HG02571 (cell line): ENCODE measurements around the gene KCTD5.
"Not testable (repeated sequence)": the region's sequence is repeated elsewhere in the genome, so short reads cannot be mapped to it uniquely, and the experiment has no call there.

Source experiments
- ATAC-seq: cut with Tn5 transposase; IDR thresholded peaks from one replicate; pipeline ENCODE4 v1.9.1; 2021; ENCODE audit warnings: mild to moderate bottlenecking, moderate library complexity; ENCODE audit not compliant: unreplicated experiment

Gene KCTD5

GRCh38 chr16:2682209-2683021 is at the start of gene KCTD5:
KCTD5 (plus strand) TSS chr16:2682523; CDS start chr16:2682549, 26 bp downstream.
- peak; percentile 68 for ATAC-seq

DNA sequence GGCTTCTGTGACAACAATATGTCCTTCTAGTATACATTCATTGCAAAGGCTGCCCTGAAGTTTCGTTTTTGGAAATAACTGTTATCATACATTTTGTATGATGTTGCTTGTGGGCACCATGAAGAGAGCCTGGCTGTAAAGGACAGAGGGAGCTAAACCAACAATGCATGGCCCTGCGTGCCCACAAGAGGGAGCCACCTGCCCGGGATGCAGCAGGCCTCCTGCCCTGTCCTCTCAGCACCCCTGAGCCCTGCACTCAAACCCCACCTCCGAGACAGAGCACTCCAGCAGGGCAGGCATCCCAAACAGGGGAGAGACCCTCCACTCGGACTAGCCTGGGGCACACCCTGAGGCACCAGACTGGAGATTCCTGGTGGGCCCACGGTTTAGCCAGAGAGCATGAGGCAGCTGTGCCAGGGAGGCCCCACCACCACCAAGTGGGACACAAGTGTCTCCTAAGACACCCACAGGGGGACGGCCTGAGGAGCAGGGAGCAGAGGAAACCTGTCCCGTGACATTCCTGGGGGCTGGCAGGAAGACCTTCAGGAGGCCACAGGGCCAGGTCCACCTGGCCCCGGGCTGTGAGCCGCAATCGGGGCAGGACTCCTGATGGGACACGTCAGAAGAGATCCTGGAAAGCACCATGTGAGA is 43.1 kb upstream of the KCTD5 start:
- ATAC-seq, result not testable (repeated sequence)

DNA sequence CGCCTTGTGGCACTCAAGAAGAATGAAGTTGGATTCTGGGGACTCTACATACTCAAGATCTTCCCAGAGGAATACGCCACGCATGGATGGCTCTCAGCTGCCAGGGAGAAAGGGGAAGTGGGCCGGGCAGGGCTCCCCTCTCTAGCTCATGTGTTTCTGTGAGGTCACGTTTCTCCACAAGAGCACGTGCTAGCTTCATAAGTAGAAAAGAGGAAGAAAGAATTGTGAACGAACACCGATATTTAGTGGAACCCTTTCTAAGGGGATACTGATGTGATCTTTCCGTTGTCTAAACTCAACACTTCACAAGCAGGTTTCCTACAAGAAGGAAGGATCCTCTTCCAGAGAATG is 42.6 kb upstream of the KCTD5 start:
- ATAC-seq, result not testable (repeated sequence)

DNA sequence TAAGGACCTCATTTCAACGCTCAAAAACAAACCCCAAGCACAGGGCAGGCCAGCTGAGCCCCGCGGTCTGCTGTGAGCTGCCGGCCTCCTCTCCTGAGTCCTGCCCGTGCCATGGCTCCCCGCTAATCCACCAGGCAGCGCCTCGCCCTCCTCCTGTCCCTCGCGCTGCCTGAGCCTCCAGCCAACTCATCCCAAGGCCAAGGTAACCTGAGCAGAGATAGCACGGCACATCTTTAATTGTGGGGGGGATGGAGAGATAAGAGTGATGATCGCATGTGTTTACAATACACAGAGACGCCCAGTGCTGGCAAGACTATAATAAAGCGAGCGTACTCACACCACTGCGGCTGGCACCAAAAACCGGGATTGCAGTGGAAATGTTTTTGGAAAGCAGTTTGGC is 39.8 kb upstream of the KCTD5 start:
- ATAC-seq, result not testable (repeated sequence)

DNA sequence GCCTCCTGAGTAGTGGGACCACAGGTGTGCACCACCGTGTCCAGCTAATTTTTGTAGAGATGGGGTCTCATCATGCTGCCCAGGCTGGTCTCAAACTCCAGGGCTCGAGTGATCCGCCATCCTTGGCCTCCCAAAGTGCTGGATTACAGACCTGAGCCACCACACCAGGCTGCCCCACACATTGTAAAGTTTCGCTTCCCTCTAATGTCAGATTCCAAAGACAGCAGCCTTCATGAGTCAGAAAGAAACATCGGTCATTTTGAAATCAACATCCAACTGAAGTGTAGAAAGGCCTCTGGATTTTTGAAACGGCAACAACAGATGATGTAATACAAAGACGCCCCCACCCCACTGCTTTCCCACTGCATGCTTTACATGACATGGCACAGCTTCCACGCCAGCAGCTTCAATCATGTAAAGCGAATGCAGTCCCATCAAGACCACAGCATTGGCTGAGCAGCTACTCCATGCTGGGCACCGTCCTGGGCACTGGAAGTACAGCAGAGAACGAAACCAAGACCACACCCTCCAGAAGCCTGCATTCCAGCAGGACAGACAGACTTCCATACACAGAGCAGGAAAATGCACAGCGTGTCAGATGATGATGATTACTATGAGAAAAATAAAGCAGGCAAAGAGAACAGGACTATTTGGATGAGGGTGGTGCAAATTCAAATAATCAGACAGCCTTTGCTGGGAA is 37.4 kb upstream of the KCTD5 start:
- not testable (repeated sequence) for ATAC-seq

DNA sequence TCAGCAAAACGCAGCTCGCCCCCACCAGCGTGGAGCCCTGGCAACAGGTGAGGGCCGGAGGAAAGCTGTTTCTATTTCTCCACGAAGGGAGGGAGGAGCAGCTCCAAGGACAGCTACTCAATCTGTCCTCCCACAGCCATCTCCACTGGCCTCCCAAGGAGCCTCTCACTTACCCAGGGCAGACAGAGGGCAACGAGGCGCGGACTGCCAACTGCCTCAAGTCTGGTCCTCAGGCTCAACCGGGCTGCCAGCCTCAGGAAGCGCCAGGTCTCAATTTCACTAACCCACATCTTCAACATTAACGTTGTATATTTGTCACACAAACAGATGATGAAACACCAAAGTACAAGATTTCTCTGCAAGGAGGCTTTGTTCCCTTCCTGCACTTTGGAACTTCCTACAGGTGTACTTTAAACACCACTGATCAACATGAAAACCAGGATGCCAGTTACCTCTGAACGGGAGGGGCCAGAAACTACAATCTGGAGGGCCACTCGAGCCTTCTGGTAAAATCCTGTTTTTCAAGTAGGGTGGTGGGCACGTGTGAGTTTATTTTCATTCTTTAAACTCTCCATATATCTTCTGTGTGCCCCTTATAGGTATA is 31.0 kb upstream of the KCTD5 start:
- ATAC-seq, result not testable (repeated sequence)

DNA sequence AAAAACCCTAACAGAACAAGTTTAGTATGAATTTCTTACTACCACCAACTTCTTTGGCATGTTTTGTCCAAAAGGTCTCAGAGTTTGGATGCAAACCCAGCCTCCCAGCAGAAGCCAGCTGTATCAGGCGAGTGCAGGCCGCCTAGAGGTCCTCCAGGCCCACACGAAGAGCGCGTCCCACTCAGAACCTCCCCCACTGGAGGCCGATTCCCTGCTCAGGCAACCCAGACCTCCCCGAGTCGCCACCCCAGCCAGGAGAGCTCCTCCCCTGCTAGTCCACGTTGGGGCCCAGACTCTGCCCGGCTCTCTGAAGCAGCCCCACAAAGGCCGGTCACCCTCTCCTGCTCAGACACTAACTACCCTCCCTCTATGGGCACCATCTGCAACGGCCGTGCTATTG is 28.4 kb upstream of the KCTD5 start:
- ATAC-seq, result not testable (repeated sequence)

GRCh38 chr16:2654949-2655348 is 27.4 kb upstream of the KCTD5 start:
- not testable (repeated sequence) for ATAC-seq

DNA sequence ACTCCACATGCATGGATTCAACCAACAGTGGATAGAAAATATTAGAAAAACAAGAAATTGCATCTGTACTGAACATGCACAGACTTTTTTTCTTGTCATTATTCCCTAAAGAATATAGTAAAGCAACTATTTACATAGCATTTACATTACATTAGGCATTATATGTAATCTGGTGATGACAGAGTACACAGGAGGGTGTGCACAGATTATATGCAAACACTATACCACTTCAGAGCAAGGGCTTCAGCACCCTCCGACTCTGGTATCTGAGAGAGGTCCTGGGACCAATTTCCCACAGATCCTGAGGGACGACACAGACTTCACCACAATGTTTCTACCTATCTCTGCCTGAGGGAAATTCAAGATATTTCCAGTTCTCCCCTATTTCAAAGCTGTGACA is 25.3 kb upstream of the KCTD5 start:
- no peak for ATAC-seq

DNA sequence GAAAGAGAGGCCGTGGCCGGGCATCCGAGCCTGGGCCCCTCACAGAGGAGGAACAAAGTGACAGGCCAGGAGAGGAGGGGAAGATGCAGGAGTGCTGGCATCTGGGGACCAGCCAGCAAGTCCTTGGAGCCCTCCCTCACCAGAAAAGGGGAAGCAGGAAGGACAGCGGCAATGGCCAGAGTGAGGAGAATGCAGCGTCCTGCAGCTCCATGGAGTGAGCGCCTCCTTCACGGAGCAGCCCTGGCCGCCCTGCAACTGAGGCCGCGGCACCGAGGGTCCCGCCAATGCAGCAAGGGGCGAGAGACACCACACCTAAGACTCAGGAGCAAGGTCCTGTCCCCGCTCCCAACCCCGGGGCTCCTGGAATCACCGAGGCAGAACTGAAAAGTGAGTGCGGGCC is 24.5 kb upstream of the KCTD5 start:
- not testable (repeated sequence) for ATAC-seq

DNA sequence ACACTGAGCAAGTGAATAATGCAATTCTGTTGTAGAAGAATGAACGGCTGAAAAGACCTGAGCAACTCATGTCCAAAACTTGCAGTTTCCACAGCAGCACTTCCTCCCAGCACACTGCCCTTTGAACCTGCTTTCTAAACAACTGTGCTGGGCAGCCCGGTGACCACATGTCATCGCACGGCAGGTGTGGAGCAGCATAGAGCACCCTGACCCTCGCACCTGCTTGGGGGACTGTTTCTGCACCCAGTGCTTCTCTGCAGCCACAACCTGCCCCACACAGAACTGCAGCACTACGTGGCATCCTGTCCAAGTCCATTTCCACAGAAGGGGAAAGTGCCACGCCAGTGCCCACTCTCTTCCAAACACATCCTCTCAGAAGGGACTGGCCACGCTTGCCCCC is 22.8 kb upstream of the KCTD5 start:
- ATAC-seq, result not testable (repeated sequence)

- not testable (repeated sequence) for ATAC-seq
Observed at GRCh38 chr16:2660014-2660662, 22.2 kb upstream of the KCTD5 start.

DNA sequence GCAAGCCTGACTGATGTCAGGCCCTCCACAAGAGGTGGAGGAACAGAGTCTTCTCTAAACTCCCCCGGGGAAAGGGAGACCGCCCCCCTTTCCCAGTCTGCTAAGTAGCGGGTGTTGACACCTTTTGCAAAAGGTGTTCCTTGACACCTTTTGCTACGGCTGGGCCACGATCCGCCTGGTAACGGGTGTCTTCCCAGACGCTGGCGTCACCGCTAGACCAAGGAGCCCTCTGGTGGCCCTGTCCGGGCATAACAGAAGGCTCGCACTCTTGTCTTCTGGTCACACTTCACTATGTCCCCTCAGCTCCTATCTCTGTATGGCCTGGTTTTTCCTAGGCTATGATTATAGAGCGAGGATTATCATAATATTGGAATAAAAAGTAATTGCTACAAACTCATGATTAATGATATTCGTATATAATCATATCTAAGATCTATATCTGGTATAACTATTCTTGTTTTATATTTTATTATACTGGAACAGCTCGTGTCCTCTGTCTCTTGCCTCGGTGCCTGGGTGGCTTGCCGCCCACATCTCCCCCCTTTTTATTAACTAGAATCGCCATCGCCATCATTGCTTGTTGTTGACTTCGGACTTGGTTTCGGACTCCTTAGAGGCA is 21.5 kb upstream of the KCTD5 start:
- not testable (repeated sequence) for ATAC-seq

- no peak for ATAC-seq
Observed at GRCh38 chr16:2663553-2664546, 18.5 kb upstream of the KCTD5 start.

- no peak for ATAC-seq
Observed at GRCh38 chr16:2664574-2664982, 17.7 kb upstream of the KCTD5 start.

- not testable (repeated sequence) for ATAC-seq
Observed at GRCh38 chr16:2666671-2667070, 15.7 kb upstream of the KCTD5 start.

DNA sequence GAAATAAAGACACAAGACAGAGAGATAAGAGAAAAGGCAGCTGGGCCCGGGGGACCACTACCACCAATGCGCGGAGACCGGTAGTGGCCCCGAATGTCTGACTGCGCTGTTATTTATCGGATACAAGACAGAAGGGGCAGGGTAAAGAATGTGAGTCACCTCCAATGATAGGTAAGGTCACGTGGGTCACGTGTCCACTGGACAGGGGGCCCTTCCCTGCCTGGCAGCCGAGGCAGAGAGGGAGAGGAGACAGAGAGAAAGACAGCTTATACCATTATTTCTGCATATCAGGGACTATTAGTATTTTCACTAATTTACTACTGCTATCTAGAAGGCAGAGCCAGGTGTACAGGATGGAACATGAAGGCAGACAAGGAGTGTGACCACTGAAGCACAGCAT is 12.7 kb upstream of the KCTD5 start:
- not testable (repeated sequence) for ATAC-seq

GRCh38 chr16:2670017-2670416 is 12.3 kb upstream of the KCTD5 start:
- ATAC-seq, result not testable (repeated sequence)

GRCh38 chr16:2671193-2671592 is 11.1 kb upstream of the KCTD5 start:
- not testable (repeated sequence) for ATAC-seq
